ENCODE measurements around the gene SH3RF2. TPM values are rescaled to one million over a fixed set of nuclear protein-coding genes. Genes with fewer than 3 reads are reported as not detected.

Gene SH3RF2
- total RNA-seq, 1 donor from 2014 or later, result 50.6 TPM

GRCh38 chr5:146016764-146017484 is 80.5 kb downstream of the SH3RF2 start:
- Histone ChIP-seq H3K27me3 (no peaks in the 10 kb centered on the region), H3K4me1 (no peaks in the 10 kb centered on the region), H3K27ac (no peak overlapping the region), H3K9me3 (no peaks in the 10 kb centered on the region), H3K36me3 (no peaks in the 10 kb centered on the region), H3K4me3 (no peak overlapping the region)
- TF ChIP-seq CTCF (IDR thresholded peaks at IDR 0.05), result no peak
- no peak for DNase-seq (ENCODE audit: low spot score in 2 of 2)
- intact Hi-C loops (cut with DNase I), result no loop called here

GRCh38 chr5:146018514-146019375 is 82.4 kb downstream of the SH3RF2 start:
- intact Hi-C loops (cut with DNase I), result no loop called here
- H3K27me3 ChIP-seq, result no peaks in the 10 kb centered on the region
- H3K4me1 ChIP-seq, result no peaks in the 10 kb centered on the region
- TF ChIP-seq CTCF (IDR thresholded peaks at IDR 0.05), result no peak
- no peaks in the 10 kb centered on the region for H3K9me3 ChIP-seq
- no peak overlapping the region for H3K4me3 ChIP-seq
- no peak overlapping the region for H3K27ac ChIP-seq
- H3K36me3 ChIP-seq, result no peaks in the 10 kb centered on the region
- no peak for DNase-seq (ENCODE audit: low spot score in 2 of 2)

GRCh38 chr5:146020100-146020499 is 83.7 kb downstream of the SH3RF2 start:
- intact Hi-C loops (cut with DNase I), result no loop called here
- no peaks in the 10 kb centered on the region for H3K4me1 ChIP-seq
- TF ChIP-seq CTCF (IDR thresholded peaks at IDR 0.05), result no peak
- DNase-seq (ENCODE audit: low spot score in 2 of 2), result no peak
- H3K9me3 ChIP-seq, result no peaks in the 10 kb centered on the region
- no peak overlapping the region for H3K27ac ChIP-seq
- H3K4me3 ChIP-seq, result no peak overlapping the region
- H3K27me3 ChIP-seq, result no peaks in the 10 kb centered on the region
- no peaks in the 10 kb centered on the region for H3K36me3 ChIP-seq

GRCh38 chr5:146024034-146024433 is 87.7 kb downstream of the SH3RF2 start:
- no peaks in the 10 kb centered on the region for H3K36me3 ChIP-seq
- no peaks in the 10 kb centered on the region for H3K4me1 ChIP-seq
- no peaks in the 10 kb centered on the region for H3K27me3 ChIP-seq
- H3K9me3 ChIP-seq, result no peaks in the 10 kb centered on the region
- no peak overlapping the region for H3K27ac ChIP-seq
- no peak for DNase-seq (ENCODE audit: low spot score in 2 of 2)
- intact Hi-C loops (cut with DNase I), result no loop called here
- no peak for TF ChIP-seq CTCF (IDR thresholded peaks at IDR 0.05)
- no peak overlapping the region for H3K4me3 ChIP-seq

GRCh38 chr5:146025114-146025680 is 88.8 kb downstream of the SH3RF2 start:
- TF ChIP-seq CTCF (IDR thresholded peaks at IDR 0.05), result no peak
- Histone ChIP-seq H3K9me3 (no peaks in the 10 kb centered on the region), H3K4me1 (no peaks in the 10 kb centered on the region), H3K36me3 (no peaks in the 10 kb centered on the region), H3K27ac (no peak overlapping the region), H3K4me3 (no peak overlapping the region), H3K27me3 (no peaks in the 10 kb centered on the region)
- intact Hi-C loops (cut with DNase I), result no loop called here
- DNase-seq (ENCODE audit: low spot score in 2 of 2), result no peak
